ENCODE results near the gene NDRG4. TPM values are rescaled to one million over a fixed set of nuclear protein-coding genes. Genes with fewer than 3 reads are reported as not detected.

NDRG4 gene
- total RNA-seq, 4 donors from 2014 or later = 5.3 to 486 (median 45.8) TPM

GRCh38 chr16:58533751-58534470 lies 34.0 kb downstream of the NDRG4 start:
- no peak for TF ChIP-seq CTCF (IDR thresholded peaks at IDR 0.05; ENCODE audit: low read depth)

- TF ChIP-seq CTCF (IDR thresholded peaks at IDR 0.05; ENCODE audit: low read depth) = no peak
Measured at GRCh38 chr16:58535100-58535499, 35.2 kb downstream of the NDRG4 start.

GRCh38 chr16:58536278-58536677 lies 36.3 kb downstream of the NDRG4 start:
- TF ChIP-seq CTCF (IDR thresholded peaks at IDR 0.05; ENCODE audit: low read depth) = no peak

- no peak for TF ChIP-seq CTCF (IDR thresholded peaks at IDR 0.05; ENCODE audit: low read depth)
Measured at GRCh38 chr16:58537124-58537906, 37.4 kb downstream of the NDRG4 start.

- no peak for TF ChIP-seq CTCF (IDR thresholded peaks at IDR 0.05; ENCODE audit: low read depth)
Measured at GRCh38 chr16:58541711-58542110, 41.8 kb downstream of the NDRG4 start.

- TF ChIP-seq CTCF (IDR thresholded peaks at IDR 0.05; ENCODE audit: low read depth) = no peak
Measured at GRCh38 chr16:58542291-58542690, 42.3 kb downstream of the NDRG4 start.

GRCh38 chr16:58543685-58544084 lies 43.7 kb downstream of the NDRG4 start:
- TF ChIP-seq CTCF (IDR thresholded peaks at IDR 0.05; ENCODE audit: low read depth) = no peak

All from subcutaneous adipose tissue (tissue), 4 donors.